ENCODE data around the gene RASSF8. TPM values are rescaled to one million over a fixed set of nuclear protein-coding genes. Genes with fewer than 3 reads are reported as not detected.

RASSF8 gene
- total and polyA plus RNA-seq, 9 of the 15 experiments (the other 6 are each of a cell fraction or from before 2014, with no cell fraction given): 0.01 to 0.36 (median 0.12) TPM; not detected in 1

DNA sequence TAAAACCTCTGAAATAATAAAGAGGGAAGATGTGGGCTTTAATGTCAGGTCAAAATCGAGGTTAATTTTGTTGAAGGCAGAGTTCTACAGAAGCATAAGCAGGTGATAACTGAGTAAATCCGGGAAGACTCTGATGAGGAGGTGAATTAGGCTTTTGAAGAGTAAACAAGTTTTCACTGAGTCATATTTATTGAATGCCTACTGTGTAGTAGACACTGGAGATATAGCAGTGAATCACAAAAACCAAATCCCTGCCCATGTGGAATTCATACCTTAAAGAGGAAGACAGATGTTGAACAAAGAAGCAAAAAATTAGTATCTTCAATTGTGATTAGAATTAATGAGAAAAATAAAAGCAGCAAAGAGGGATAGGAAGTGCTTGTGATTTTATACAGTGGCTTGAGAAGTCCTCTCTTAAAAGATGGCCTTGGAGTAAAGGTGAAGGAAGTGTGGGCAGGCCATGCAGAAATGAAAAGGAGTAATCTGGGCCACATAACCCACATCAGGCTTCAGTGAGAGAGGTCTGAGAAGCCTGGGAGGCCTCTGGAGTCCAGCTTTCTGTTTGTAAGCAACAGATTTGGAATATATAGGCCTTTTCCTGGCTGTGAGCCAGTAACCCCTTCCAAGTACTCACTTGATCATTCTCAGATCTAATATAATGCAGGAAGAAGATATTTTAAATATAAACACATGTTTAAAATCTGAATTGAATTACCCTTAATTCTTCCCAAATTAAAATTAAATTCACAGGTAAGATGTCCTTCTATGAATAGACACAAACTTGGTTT is 119.6 kb downstream of the RASSF8 start:
- 0% methylated on average over 2 of the region's 2 CpGs for WGBS (ENCODE audit: insufficient coverage, low coverage, missing lambda C conversion rate)
- BruUV-seq (replicated peaks): no TSS peak
- Histone ChIP-seq H3K9ac (ENCODE audit: insufficient read depth in 1 of 2, low read depth in 2 of 2, low read length in 2 of 2) (no peak overlapping the region), H3K4me3 (no peak overlapping the region), H3K27me3 (ENCODE audit: control insufficient read depth in 2 of 2, insufficient read depth in 2 of 2, low read length in 2 of 2) (no peaks in the 10 kb centered on the region), H4K20me1 (replicated peaks; ENCODE audit: control insufficient read depth, insufficient read depth, low read length) (no peaks in the 10 kb centered on the region), H3K4me1 (replicated peaks in 1 of 2; ENCODE audit: control insufficient read depth in 2 of 2, insufficient read depth in 2 of 2, low read length in 2 of 2) (no peaks in the 10 kb centered on the region), H3K9me3 (replicated peaks; ENCODE audit: control insufficient read depth, insufficient read depth, low read depth, low read length) (no peaks in the 10 kb centered on the region), H3K79me2 (ENCODE audit: control insufficient read depth, insufficient read depth, low read length) (no peaks in the 10 kb centered on the region), H3K36me3 (ENCODE audit: control insufficient read depth, insufficient read depth, low read length) (no peaks in the 10 kb centered on the region), H3K4me2 (ENCODE audit: insufficient read depth, low read length) (no peak overlapping the region), H3K9me1 (ENCODE audit: control insufficient read depth, insufficient read depth, low read length) (no peaks in the 10 kb centered on the region), H2AFZ (ENCODE audit: low read depth, low read length) (no peak overlapping the region), H3K27ac (ENCODE audit: extremely low read depth, low read depth, low read length) (no peak overlapping the region)
- in situ Hi-C loops (cut with MboI): no loop called here
- no peak for ATAC-seq
- no peak for DNase-seq (ENCODE audit: extremely low read depth in 1 of 4, low spot score in 3 of 4)
- intact Hi-C loops (cut with micrococcal nuclease): no loop called here
- ChIA-PET POLR2A (no interaction called here), CTCF (ENCODE audit: low intra/inter-chr PET ratio) (no interaction called here)
- no peak for FAIRE-seq
- TF ChIP-seq SAFB2 (IDR thresholded peaks at IDR 0.05; ENCODE audit: borderline replicate concordance, low read depth, low read length, severe bottlenecking) (no peak), FOXA3 (CRISPR knock-in tag; conservative IDR thresholded peaks at IDR 0.05 in 1 of 2, IDR thresholded peaks at IDR 0.05 in 1 of 2) (no peak), ZNF57 (CRISPR knock-in tag; IDR thresholded peaks at IDR 0.05) (no peak), NCOA1 (IDR thresholded peaks at IDR 0.05; ENCODE audit: low read depth) (no peak), PTTG1 (tag; IDR thresholded peaks at IDR 0.05; ENCODE audit: low read depth) (no peak), RNF219 (CRISPR knock-in tag; IDR thresholded peaks at IDR 0.05) (no peak)
- TF ChIP-seq, protein P1, sequence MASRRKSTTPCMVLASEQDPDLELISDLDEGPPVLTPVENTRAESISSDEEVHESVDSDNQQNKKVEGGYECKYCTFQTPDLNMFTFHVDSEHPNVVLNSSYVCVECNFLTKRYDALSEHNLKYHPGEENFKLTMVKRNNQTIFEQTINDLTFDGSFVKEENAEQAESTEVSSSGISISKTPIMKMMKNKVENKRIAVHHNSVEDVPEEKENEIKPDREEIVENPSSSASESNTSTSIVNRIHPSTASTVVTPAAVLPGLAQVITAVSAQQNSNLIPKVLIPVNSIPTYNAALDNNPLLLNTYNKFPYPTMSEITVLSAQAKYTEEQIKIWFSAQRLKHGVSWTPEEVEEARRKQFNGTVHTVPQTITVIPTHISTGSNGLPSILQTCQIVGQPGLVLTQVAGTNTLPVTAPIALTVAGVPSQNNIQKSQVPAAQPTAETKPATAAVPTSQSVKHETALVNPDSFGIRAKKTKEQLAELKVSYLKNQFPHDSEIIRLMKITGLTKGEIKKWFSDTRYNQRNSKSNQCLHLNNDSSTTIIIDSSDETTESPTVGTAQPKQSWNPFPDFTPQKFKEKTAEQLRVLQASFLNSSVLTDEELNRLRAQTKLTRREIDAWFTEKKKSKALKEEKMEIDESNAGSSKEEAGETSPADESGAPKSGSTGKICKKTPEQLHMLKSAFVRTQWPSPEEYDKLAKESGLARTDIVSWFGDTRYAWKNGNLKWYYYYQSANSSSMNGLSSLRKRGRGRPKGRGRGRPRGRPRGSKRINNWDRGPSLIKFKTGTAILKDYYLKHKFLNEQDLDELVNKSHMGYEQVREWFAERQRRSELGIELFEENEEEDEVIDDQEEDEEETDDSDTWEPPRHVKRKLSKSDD (conservative IDR thresholded peaks at IDR 0.05; ENCODE audit: low read length): no peak
